Epithelial cell of esophagus (primary cell): ENCODE measurements around the gene PJA1.

Experiments
- DNase-seq: peaks from one replicate; pipeline ENCODE4 v3.0.0; 2010; ENCODE audit warnings: low read depth
- H3K4me3 ChIP-seq: 2 replicates; pipeline ENCODE4 v1.5.1; 2011; ENCODE audit warnings: mild to moderate bottlenecking, low read length, control low read depth
- CTCF ChIP-seq: IDR thresholded peaks from 2 replicates; pipeline ENCODE4 v1.5.1; 2011; ENCODE audit warnings: low read depth, mild to moderate bottlenecking, low read length, control low read depth, inconsistent platforms; ENCODE audit not compliant: insufficient read depth; ENCODE audit errors: missing control alignments

The PJA1 gene

DNA sequence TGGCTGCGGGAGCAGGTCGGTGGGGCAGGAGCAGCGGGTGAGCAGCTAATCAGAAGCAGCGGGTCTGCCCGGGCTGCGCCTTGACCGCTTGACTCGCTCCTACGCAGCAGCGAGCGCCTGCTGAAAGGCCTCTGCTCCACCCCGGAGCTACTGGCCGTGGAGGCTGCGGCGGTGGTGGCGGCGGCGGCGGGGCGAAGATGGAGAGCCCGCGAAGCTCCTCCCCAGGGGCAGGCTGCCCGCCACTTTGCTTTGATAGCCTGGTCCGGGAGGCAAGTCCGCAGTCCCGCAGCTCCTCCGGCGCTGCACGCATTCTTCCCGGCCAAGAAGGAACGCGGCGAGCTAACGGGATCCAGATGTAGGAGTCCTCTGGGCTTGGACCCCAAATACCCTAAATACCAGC lies 36.7 kb downstream of the PJA1 start:
- no peak for TF ChIP-seq CTCF
- no peak overlapping the region for H3K4me3 ChIP-seq
- DNase-seq = no peak

DNA sequence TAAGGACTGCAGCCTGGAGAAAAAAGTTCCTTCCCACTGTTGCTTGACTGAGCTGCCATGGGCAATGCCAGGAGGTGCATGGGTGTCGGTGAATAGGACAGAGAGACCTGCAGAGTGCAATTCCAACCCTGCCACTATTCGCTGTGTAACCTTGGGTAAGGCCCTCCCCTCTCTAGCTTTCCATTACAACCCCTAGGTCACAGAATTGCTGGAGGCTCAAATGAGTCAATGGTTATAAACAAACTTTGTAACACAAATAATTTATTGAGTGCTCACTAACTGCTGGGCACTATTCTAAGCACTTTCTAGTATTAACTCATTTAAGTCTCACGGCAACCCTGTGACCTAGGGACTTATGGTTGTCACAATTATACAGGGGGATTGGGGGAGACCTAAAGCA lies 37.8 kb downstream of the PJA1 start:
- H3K4me3 ChIP-seq = no peak overlapping the region
- peak; percentile 20 for DNase-seq
- no peak for TF ChIP-seq CTCF

DNA sequence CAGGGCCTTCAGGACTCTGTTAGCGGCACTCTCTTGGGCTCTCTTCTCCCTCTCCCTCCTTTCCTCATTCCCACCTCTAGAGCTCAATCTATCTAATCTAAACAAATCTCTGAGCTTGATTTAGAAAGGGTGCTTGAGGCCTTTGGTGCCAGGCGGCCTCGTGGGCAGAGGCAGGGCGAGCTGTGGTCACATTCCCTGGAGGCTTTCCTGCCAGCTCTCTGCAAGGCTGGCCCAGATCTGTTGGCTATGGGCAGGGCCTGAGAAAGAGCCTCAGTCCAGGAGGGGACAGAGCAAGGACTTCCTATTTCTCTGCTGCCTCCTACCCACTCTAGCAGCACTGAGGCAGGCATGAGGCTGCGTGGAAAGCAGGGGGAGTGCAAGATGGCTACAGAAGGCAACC lies 38.6 kb downstream of the PJA1 start:
- TF ChIP-seq CTCF = no peak
- DNase-seq = no peak
- no peak overlapping the region for H3K4me3 ChIP-seq

GRCh38 chrX:69125094-69125493 lies 40.2 kb downstream of the PJA1 start:
- no peak for DNase-seq
- no peak for TF ChIP-seq CTCF
- no peak overlapping the region for H3K4me3 ChIP-seq

GRCh38 chrX:69124108-69124507 lies 41.1 kb downstream of the PJA1 start:
- DNase-seq = peak; percentile 16
- no peak for TF ChIP-seq CTCF
- H3K4me3 ChIP-seq = no peak overlapping the region

GRCh38 chrX:69123481-69123880 lies 41.8 kb downstream of the PJA1 start:
- no peak for TF ChIP-seq CTCF

GRCh38 chrX:69121321-69122000 lies 43.8 kb downstream of the PJA1 start:
- no peak for DNase-seq
- TF ChIP-seq CTCF = no peak

More at GRCh38 chrX:69123481-69123880, 41.8 kb downstream of the PJA1 start:
- DNase-seq = no peak
- no peak overlapping the region for H3K4me3 ChIP-seq

More at GRCh38 chrX:69121321-69122000, 43.8 kb downstream of the PJA1 start:
- no peak overlapping the region for H3K4me3 ChIP-seq
